Activated T-helper 17 cell treated with anti-CD3 and anti-CD28 coated beads, Interleukin-2, amount 50 U/mL, for 72 hours (primary cell): ENCODE data around the gene UBE2J1. TPM values are rescaled to one million over a fixed set of nuclear protein-coding genes. Genes with fewer than 3 reads are reported as not detected.

ENCODE experiments used
- ATAC-seq: fragments of 150-1000 bp; cut with Tn5 transposase; replicated peaks from 2 replicates; pipeline ENCODE4 v1.10.0; 2021; ENCODE audit warnings: mild to moderate bottlenecking, moderate library complexity
- H3K27ac Mint-ChIP-seq: one replicate; pipeline ENCODE4 v1.8.0; 2022; ENCODE audit warnings: mixed read lengths
- H3K27me3 Mint-ChIP-seq: one replicate; pipeline ENCODE4 v1.8.0; 2022; ENCODE audit warnings: mixed read lengths
- H3K36me3 Mint-ChIP-seq: one replicate; pipeline ENCODE4 v1.8.0; 2022; ENCODE audit warnings: low read depth, mild to moderate bottlenecking, mixed read lengths
- H3K4me1 Mint-ChIP-seq: one replicate; pipeline ENCODE4 v1.8.0; 2022; ENCODE audit warnings: mixed read lengths
- H3K4me3 Mint-ChIP-seq: one replicate; pipeline ENCODE4 v1.8.0; 2022; ENCODE audit warnings: mild to moderate bottlenecking, mixed read lengths
- H3K9me3 Mint-ChIP-seq: one replicate; pipeline ENCODE4 v1.8.0; 2022; ENCODE audit warnings: mixed read lengths
- total RNA-seq, 2 donors: library from RNA; stranded (reverse); gene quantifications; one replicate each; pipeline ENCODE4 v1.2.3, GENCODE V29; 2022

Gene UBE2J1
- total RNA-seq, 2 donors from 2014 or later: 18.1 to 25.4 TPM

GRCh38 chr6:89378628-89379027 lies 26.1 kb upstream of the UBE2J1 start:
- Mint-ChIP-seq H3K9me3 (no peaks in the 10 kb centered on the region), H3K27ac (no peak overlapping the region), H3K27me3 (no peaks in the 10 kb centered on the region), H3K4me3 (no peak overlapping the region), H3K36me3 (peaks cover 4% of the 10 kb centered on the region), H3K4me1 (peaks cover 9% of the 10 kb centered on the region)
- ATAC-seq: no peak

GRCh38 chr6:89375427-89376267 lies 23.1 kb upstream of the UBE2J1 start:
- Mint-ChIP-seq H3K4me3 (no peak overlapping the region), H3K36me3 (no peaks in the 10 kb centered on the region), H3K27me3 (no peaks in the 10 kb centered on the region), H3K27ac (no peak overlapping the region), H3K4me1 (peaks cover 17% of the 10 kb centered on the region), H3K9me3 (no peaks in the 10 kb centered on the region)
- ATAC-seq: peak; percentile 86

- Mint-ChIP-seq H3K9me3 (no peaks in the 10 kb centered on the region), H3K36me3 (no peaks in the 10 kb centered on the region), H3K4me3 (peak overlapping the region; percentile 20), H3K4me1 (peaks cover 17% of the 10 kb centered on the region), H3K27me3 (no peaks in the 10 kb centered on the region), H3K27ac (no peak overlapping the region)
- peak; percentile 56 for ATAC-seq
Observed at GRCh38 chr6:89372506-89372901, 20.0 kb upstream of the UBE2J1 start.

GRCh38 chr6:89371849-89372505 lies 19.5 kb upstream of the UBE2J1 start:
- Mint-ChIP-seq H3K27me3 (no peaks in the 10 kb centered on the region), H3K4me1 (peaks cover 17% of the 10 kb centered on the region), H3K9me3 (no peaks in the 10 kb centered on the region), H3K4me3 (peak overlapping the region; percentile 20), H3K27ac (no peak overlapping the region), H3K36me3 (no peaks in the 10 kb centered on the region)
- peak; percentile 80 for ATAC-seq

GRCh38 chr6:89368999-89369398 lies 16.5 kb upstream of the UBE2J1 start:
- no peaks in the 10 kb centered on the region for H3K36me3 Mint-ChIP-seq
- no peak overlapping the region for H3K4me3 Mint-ChIP-seq
- peaks cover 8% of the 10 kb centered on the region for H3K4me1 Mint-ChIP-seq
- no peak for ATAC-seq
- H3K27ac Mint-ChIP-seq: no peak overlapping the region
- H3K27me3 Mint-ChIP-seq: no peaks in the 10 kb centered on the region
- H3K9me3 Mint-ChIP-seq: no peaks in the 10 kb centered on the region

- peaks cover 8% of the 10 kb centered on the region for H3K4me1 Mint-ChIP-seq
- H3K36me3 Mint-ChIP-seq: no peaks in the 10 kb centered on the region
- no peak overlapping the region for H3K4me3 Mint-ChIP-seq
- no peak for ATAC-seq
- no peak overlapping the region for H3K27ac Mint-ChIP-seq
- no peaks in the 10 kb centered on the region for H3K27me3 Mint-ChIP-seq
- H3K9me3 Mint-ChIP-seq: no peaks in the 10 kb centered on the region
Observed at GRCh38 chr6:89368107-89368506, 15.6 kb upstream of the UBE2J1 start.

- Mint-ChIP-seq H3K36me3 (no peaks in the 10 kb centered on the region), H3K9me3 (no peaks in the 10 kb centered on the region), H3K27ac (no peak overlapping the region), H3K4me1 (peaks cover 8% of the 10 kb centered on the region), H3K27me3 (no peaks in the 10 kb centered on the region), H3K4me3 (no peak overlapping the region)
- ATAC-seq: no peak
Observed at GRCh38 chr6:89364586-89364985, 12.1 kb upstream of the UBE2J1 start.

- Mint-ChIP-seq H3K9me3 (no peaks in the 10 kb centered on the region), H3K4me1 (peaks cover 19% of the 10 kb centered on the region), H3K27me3 (no peaks in the 10 kb centered on the region), H3K36me3 (no peaks in the 10 kb centered on the region), H3K4me3 (peak overlapping the region; percentile 56), H3K27ac (peak overlapping the region; percentile 71)
- ATAC-seq: no peak
Observed at GRCh38 chr6:89361171-89361570, 8.6 kb upstream of the UBE2J1 start.

- Mint-ChIP-seq H3K36me3 (no peaks in the 10 kb centered on the region), H3K27me3 (no peaks in the 10 kb centered on the region), H3K4me3 (peak overlapping the region; percentile 56), H3K27ac (peak overlapping the region; percentile 71), H3K9me3 (no peaks in the 10 kb centered on the region), H3K4me1 (peaks cover 19% of the 10 kb centered on the region)
- ATAC-seq: peak; percentile 91
Observed at GRCh38 chr6:89360415-89360999, 8.0 kb upstream of the UBE2J1 start.

- no peaks in the 10 kb centered on the region for H3K27me3 Mint-ChIP-seq
- no peaks in the 10 kb centered on the region for H3K36me3 Mint-ChIP-seq
- no peak overlapping the region for H3K27ac Mint-ChIP-seq
- H3K4me3 Mint-ChIP-seq: no peak overlapping the region
- no peaks in the 10 kb centered on the region for H3K9me3 Mint-ChIP-seq
- H3K4me1 Mint-ChIP-seq: peaks cover 19% of the 10 kb centered on the region
- ATAC-seq: no peak
Observed at GRCh38 chr6:89359561-89359960, 7.0 kb upstream of the UBE2J1 start.

- H3K9me3 Mint-ChIP-seq: no peaks in the 10 kb centered on the region
- ATAC-seq: no peak
- H3K36me3 Mint-ChIP-seq: no peaks in the 10 kb centered on the region
- peak overlapping the region; percentile 83 for H3K27ac Mint-ChIP-seq
- no peaks in the 10 kb centered on the region for H3K27me3 Mint-ChIP-seq
- peak overlapping the region; percentile 84 for H3K4me3 Mint-ChIP-seq
- H3K4me1 Mint-ChIP-seq: peaks cover 30% of the 10 kb centered on the region
Observed at GRCh38 chr6:89357390-89357789, 4.9 kb upstream of the UBE2J1 start.

- ATAC-seq: no peak
- Mint-ChIP-seq H3K4me1 (peaks cover 30% of the 10 kb centered on the region), H3K27me3 (no peaks in the 10 kb centered on the region), H3K36me3 (peaks cover 4% of the 10 kb centered on the region), H3K9me3 (no peaks in the 10 kb centered on the region), H3K27ac (peak overlapping the region; percentile 83), H3K4me3 (peak overlapping the region; percentile 84)
Observed at GRCh38 chr6:89356642-89357170, 4.2 kb upstream of the UBE2J1 start.

GRCh38 chr6:89355511-89356194 lies 3.1 kb upstream of the UBE2J1 start:
- H3K27ac Mint-ChIP-seq: no peak overlapping the region
- no peak overlapping the region for H3K4me3 Mint-ChIP-seq

GRCh38 chr6:89353702-89354392 lies 1.3 kb upstream of the UBE2J1 start:
- Mint-ChIP-seq H3K36me3 (peaks cover 11% of the 10 kb centered on the region), H3K4me3 (peak overlapping the region; percentile 96), H3K27ac (peak overlapping the region; percentile 82), H3K9me3 (no peaks in the 10 kb centered on the region), H3K27me3 (no peaks in the 10 kb centered on the region), H3K4me1 (peaks cover 39% of the 10 kb centered on the region)
- no peak for ATAC-seq

More at GRCh38 chr6:89355511-89356194, 3.1 kb upstream of the UBE2J1 start:
- Mint-ChIP-seq H3K4me1 (peaks cover 32% of the 10 kb centered on the region), H3K9me3 (no peaks in the 10 kb centered on the region), H3K36me3 (peaks cover 6% of the 10 kb centered on the region), H3K27me3 (no peaks in the 10 kb centered on the region)
- no peak for ATAC-seq
